C4-2B (cell line): Measurements from ENCODE around the gene MYH11.

ENCODE experiments used
- CTCF ChIP-seq: fragments of 450-650 bp; conservative IDR thresholded peaks from 2 replicates; pipeline ENCODE4 v1.5.1; 2017; ENCODE audit warnings: mild to moderate bottlenecking
- ZFX ChIP-seq: fragments of 450-650 bp; IDR thresholded peaks from 2 replicates; pipeline ENCODE4 v1.6.1; 2017

GRCh38 chr16:15900901-15901500 lies 44.2 kb upstream of the MYH11 start:
- no peak for TF ChIP-seq CTCF
- TF ChIP-seq ZFX = no peak
